Activated CD4-positive, alpha-beta memory T cell treated with anti-CD3 and anti-CD28 coated beads, Interleukin-2, amount 10 ng/mL, durations not matched to agents 7 days and 5 days (primary cell): Measurements from ENCODE around the gene DDC. TPM values are rescaled to one million over a fixed set of nuclear protein-coding genes. Genes with fewer than 3 reads are reported as not detected.
"Not testable (repeated sequence)": the region's sequence is repeated elsewhere in the genome, so short reads cannot be mapped to it uniquely, and the experiment has no call there.

Experiments used
- CTCF ChIA-PET: fragments of 350-600 bp; sonication (Branson Sonifier 250); formaldehyde crosslinking; loops from one replicate; lab custom pipeline; 2021; ENCODE audit warnings: antibody characterized with exemption, inconsistent platforms; lab: Charles Lee
- POLR2A ChIA-PET: fragments of 350-600 bp; sonication (Branson Sonifier 250); formaldehyde crosslinking; loops from one replicate; lab custom pipeline; 2021; ENCODE audit warnings: antibody characterized with exemption; lab: Charles Lee
- DNase-seq: peaks from one replicate; pipeline ENCODE4 v3.0.0-alpha.2; 2020
- H3K27ac Mint-ChIP-seq: one replicate; pipeline ENCODE4 v1.8.0; 2021; ENCODE audit warnings: mild to moderate bottlenecking, mixed read lengths
- H3K27me3 Mint-ChIP-seq: one replicate; pipeline ENCODE4 v1.8.0; 2021; ENCODE audit warnings: mixed read lengths
- H3K36me3 Mint-ChIP-seq: one replicate; pipeline ENCODE4 v1.8.0; 2021; ENCODE audit warnings: low read depth, mixed read lengths
- H3K4me1 Mint-ChIP-seq: one replicate; pipeline ENCODE4 v1.8.0; 2021; ENCODE audit warnings: mixed read lengths
- H3K4me3 Mint-ChIP-seq: one replicate; pipeline ENCODE4 v1.8.0; 2021; ENCODE audit warnings: mild to moderate bottlenecking, mixed read lengths
- H3K9me3 Mint-ChIP-seq: one replicate; pipeline ENCODE4 v1.8.0; 2021; ENCODE audit warnings: mixed read lengths
- total RNA-seq, 2 experiments: library from RNA; stranded (reverse); gene quantifications; one replicate each; pipeline ENCODE4 v1.2.3, GENCODE V29; 2021

Gene DDC
- total RNA-seq, 2 experiments from 2014 or later: not detected

DNA sequence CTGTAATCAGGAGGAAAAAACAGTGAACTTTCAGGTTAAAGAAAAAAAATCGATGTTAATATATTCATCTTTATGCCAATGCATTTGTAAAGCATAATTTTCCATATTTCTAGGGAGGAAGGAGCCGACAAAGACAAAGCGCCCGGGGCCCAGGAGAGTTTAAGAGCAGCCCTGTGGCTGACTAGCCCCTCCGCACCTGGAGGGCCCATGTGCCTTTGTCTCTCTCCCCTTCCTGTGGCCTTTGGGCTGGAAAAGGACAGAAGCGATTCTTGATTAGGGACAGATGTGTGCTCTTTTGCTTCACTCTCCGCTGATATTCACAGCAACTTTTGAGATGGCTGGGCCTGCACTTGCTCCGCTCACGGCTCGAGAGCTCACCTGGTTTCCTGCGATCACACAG is 23.1 kb downstream of the DDC start:
- CTCF ChIA-PET: no interaction called here
- H3K27me3 Mint-ChIP-seq: peaks cover 3% of the 10 kb centered on the region

DNA sequence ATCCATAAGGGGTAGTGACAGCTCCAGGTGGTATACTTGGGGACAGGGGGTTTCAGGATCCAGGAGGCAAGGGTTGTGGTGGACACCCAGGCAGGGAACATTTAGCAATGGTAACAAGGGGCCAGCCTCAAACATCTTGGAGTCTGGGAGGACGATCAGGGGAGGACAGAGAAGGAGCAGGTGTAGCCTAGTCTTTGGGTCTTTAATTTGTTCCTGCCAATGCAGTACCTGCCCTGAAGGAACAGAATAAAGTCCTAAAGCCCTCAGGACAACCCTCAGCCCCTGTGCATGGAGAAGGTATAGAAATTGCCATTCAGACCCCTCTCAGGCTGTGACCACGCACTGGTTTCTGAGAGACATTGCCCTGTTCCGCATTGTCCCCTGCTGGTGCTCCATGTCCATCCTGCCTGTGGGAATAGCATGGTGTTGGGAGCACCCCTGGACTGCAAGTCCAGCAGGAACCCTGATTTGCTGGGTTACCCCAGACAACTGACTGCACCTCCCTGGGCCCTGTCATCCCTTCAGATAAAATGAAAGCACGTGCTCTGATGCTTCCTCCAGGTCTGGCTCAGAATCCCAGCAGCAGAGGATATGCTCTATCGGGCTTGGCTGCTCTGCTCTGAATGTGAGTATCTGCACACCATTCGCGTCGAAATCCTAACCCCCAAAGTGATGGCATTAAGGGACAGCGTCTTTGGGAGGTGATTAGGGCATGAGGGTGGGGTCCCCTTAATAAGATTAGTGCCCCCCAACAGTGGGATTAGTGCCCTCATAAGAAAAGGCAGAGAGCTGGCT is 24.2 kb downstream of the DDC start:
- H3K27ac Mint-ChIP-seq: no peak overlapping the region
- CTCF ChIA-PET: no interaction called here
- H3K27me3 Mint-ChIP-seq: peaks cover 7% of the 10 kb centered on the region
- H3K4me3 Mint-ChIP-seq: no peak overlapping the region
- no peaks in the 10 kb centered on the region for H3K4me1 Mint-ChIP-seq
- no peaks in the 10 kb centered on the region for H3K9me3 Mint-ChIP-seq
- POLR2A ChIA-PET: no interaction called here
- H3K36me3 Mint-ChIP-seq: no peaks in the 10 kb centered on the region
- DNase-seq: no peak

More for the DNA sequence above, 23.1 kb downstream of the DDC start:
- no peak for DNase-seq
- no peaks in the 10 kb centered on the region for H3K36me3 Mint-ChIP-seq
- peaks cover 3% of the 10 kb centered on the region for H3K4me1 Mint-ChIP-seq
- H3K27ac Mint-ChIP-seq: no peak overlapping the region
- no peaks in the 10 kb centered on the region for H3K9me3 Mint-ChIP-seq
- no peak overlapping the region for H3K4me3 Mint-ChIP-seq
- POLR2A ChIA-PET: no interaction called here

DNA sequence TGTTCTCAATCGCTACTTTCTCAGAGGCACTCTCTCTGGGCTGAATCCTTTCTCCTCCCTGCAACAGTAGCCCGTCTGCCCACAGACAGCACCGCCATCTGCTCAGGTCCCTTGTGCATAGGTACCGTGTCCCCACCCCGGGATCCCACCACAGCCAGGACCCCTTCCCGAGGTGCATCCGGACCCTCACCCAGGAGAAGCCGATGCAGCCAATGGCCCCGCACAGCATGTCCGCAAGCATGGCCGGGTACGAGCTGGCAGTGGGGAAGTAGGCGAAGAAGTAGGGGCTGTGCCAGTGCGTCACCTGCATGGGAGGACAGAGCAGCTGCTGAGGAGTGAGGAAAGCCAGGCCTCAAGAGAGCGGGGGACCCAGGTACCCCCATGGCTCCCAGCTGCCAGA is 25.5 kb downstream of the DDC start:
- H3K36me3 Mint-ChIP-seq: no peaks in the 10 kb centered on the region
- H3K27me3 Mint-ChIP-seq: peaks cover 6% of the 10 kb centered on the region
- no peak for DNase-seq
- H3K27ac Mint-ChIP-seq: no peak overlapping the region
- POLR2A ChIA-PET: interaction anchor here (1.2 kb wide), 1 partner anchor 115 kb away, joined by 3 read pairs; no protein-coding TSS in a partner anchor
- CTCF ChIA-PET: interaction anchor here (1.2 kb wide), 1 partner anchor 49 kb away, joined by 3 read pairs; no protein-coding TSS in a partner anchor
- H3K4me1 Mint-ChIP-seq: peaks cover 3% of the 10 kb centered on the region
- no peak overlapping the region for H3K4me3 Mint-ChIP-seq
- H3K9me3 Mint-ChIP-seq: no peaks in the 10 kb centered on the region

DNA sequence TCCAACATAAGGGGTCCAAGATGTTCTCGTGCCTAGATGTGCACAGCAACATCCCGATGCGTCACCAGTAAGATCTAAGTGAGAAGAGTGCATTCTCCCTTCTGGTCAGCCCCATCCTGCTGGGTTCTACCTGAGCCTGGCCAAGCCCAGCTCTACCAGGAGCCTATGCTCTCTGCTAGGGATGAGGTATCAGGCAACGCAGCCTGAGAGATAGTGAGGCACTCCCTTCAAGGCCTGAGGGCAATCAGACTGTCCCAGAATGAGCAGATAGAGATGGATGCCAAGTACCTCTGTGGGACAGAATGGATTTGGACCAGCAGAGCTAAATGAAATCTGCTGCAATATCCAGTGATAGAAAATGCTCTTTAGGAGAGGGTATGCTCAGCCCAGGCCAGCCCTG is 26.7 kb downstream of the DDC start:
- Mint-ChIP-seq H3K27ac (no peak overlapping the region), H3K4me1 (peaks cover 7% of the 10 kb centered on the region), H3K4me3 (no peak overlapping the region), H3K9me3 (no peaks in the 10 kb centered on the region), H3K27me3 (peaks cover 6% of the 10 kb centered on the region), H3K36me3 (no peaks in the 10 kb centered on the region)
- POLR2A ChIA-PET: interaction anchor here (1.2 kb wide), 1 partner anchor 114 kb away, joined by 3 read pairs; no protein-coding TSS in a partner anchor
- no peak for DNase-seq
- CTCF ChIA-PET: no interaction called here

DNA sequence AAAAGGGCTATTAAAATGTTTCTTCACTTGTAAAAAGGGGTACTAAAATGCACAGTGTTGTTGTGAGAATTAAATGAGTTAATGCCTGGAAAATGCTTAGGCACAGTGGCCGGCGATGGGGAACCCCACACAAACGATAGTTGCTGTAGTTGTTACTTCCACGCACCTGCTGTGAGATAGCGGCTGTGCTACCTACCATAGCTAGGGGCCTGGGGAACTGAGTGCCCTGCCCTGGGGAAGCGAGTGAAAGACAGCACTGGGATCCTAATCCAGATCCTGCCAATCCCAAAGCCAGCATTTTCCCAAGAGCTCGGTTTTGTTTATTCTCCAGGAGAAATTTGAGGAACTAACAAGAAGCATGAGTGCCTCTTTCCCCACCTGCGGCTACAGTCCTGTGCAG is 27.8 kb downstream of the DDC start:
- Mint-ChIP-seq H3K4me1 (peaks cover 7% of the 10 kb centered on the region), H3K27me3 (peaks cover 9% of the 10 kb centered on the region), H3K36me3 (no peaks in the 10 kb centered on the region), H3K27ac (no peak overlapping the region), H3K4me3 (no peak overlapping the region), H3K9me3 (no peaks in the 10 kb centered on the region)
- ChIA-PET CTCF (interaction anchor here (0.7 kb wide), 1 partner anchor 37 kb away, joined by 3 read pairs; no protein-coding TSS in a partner anchor), POLR2A (no interaction called here)
- no peak for DNase-seq

DNA sequence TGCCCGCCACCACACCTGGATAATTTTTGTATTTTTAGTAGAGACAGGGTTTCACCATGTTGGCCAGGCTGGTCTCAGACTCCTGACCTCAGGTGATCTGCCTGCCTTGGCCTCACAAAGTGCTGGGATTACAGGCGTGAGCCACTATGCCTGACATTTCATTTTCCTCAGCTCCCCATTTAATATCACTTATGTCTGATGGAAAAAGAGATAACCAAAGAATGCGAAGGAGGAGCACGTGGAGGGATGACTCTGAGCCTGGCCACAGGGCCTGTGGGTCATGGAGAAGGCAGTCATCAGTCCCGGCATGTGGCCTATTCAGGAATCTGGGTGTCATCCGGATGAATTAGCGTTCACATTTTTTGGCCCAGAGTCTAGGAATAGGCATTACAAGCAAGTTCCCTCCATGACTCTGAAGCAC is 29.9 kb downstream of the DDC start:
- Mint-ChIP-seq H3K27me3 (peaks cover 17% of the 10 kb centered on the region), H3K4me1 (peaks cover 23% of the 10 kb centered on the region)
- POLR2A ChIA-PET, H3K36me3 Mint-ChIP-seq, DNase-seq, H3K27ac Mint-ChIP-seq, H3K9me3 Mint-ChIP-seq, H3K4me3 Mint-ChIP-seq: not testable (repeated sequence)
- CTCF ChIA-PET: interaction anchor here (1.3 kb wide), 1 partner anchor 67 kb away, joined by 3 read pairs; no protein-coding TSS in a partner anchor

DNA sequence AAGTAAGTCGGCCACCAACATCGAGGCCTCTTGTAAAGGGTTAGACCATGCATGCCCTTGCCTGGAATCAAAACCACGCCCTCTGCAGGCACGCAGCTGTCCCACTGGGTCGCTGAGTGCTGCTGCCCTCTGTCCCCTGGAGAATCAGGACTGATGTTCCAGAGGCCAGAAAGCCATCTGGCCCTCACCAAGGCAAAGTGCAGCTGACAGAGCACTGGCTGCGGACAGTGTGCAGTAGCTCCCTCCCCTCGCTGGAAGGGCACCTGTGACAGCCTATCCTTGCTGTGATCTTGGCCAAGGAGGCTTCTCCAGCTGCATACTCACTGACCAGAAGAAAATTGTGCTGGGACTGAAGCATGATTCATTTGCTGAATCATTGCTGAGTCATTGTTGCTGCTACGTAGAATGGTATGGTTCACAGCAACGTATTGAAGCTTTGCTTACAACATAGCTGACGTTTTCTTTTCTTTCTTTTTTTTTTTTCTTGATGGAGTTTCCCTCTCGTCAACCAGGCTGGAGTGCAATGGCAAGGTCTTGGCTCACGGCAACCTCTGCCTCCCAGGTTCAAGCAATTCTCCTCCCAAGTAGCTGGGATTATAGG is 30.4 kb downstream of the DDC start:
- Mint-ChIP-seq H3K9me3 (no peaks in the 10 kb centered on the region), H3K4me3 (no peak overlapping the region), H3K36me3 (no peaks in the 10 kb centered on the region), H3K27me3 (peaks cover 16% of the 10 kb centered on the region), H3K27ac (no peak overlapping the region), H3K4me1 (peaks cover 24% of the 10 kb centered on the region)
- POLR2A ChIA-PET: no interaction called here
- no peak for DNase-seq
- CTCF ChIA-PET: interaction anchor here (1.3 kb wide), 1 partner anchor 66 kb away, joined by 3 read pairs; no protein-coding TSS in a partner anchor

DNA sequence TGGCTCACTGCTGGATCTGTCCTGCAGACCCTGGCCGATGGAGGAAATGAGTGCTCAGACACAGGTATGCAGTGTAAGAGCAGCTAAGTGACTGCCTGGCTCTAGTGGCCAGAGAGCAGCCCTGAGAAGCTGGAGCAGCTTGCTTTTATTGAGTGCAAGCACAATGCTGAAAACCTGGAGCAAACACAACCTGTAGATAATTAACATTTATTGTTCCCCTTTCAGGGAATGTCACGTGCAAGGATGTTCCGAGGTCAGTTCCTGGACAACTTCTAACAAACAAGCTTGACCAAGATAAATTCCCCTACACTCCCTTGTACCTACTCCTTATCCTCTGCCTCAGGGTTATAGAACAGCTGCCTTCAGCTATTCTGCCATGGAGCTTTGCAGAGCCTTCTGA is 31.3 kb downstream of the DDC start:
- Mint-ChIP-seq H3K9me3 (no peaks in the 10 kb centered on the region), H3K4me3 (no peak overlapping the region), H3K27ac (no peak overlapping the region), H3K4me1 (peaks cover 24% of the 10 kb centered on the region), H3K27me3 (peaks cover 16% of the 10 kb centered on the region), H3K36me3 (no peaks in the 10 kb centered on the region)
- ChIA-PET POLR2A (interaction anchor here (1.1 kb wide), 1 partner anchor 242 kb away, joined by 4 read pairs; no protein-coding TSS in a partner anchor), CTCF (interaction anchor here (0.7 kb wide), 1 partner anchor 29 kb away, joined by 4 read pairs; no protein-coding TSS in a partner anchor)
- no peak for DNase-seq

DNA sequence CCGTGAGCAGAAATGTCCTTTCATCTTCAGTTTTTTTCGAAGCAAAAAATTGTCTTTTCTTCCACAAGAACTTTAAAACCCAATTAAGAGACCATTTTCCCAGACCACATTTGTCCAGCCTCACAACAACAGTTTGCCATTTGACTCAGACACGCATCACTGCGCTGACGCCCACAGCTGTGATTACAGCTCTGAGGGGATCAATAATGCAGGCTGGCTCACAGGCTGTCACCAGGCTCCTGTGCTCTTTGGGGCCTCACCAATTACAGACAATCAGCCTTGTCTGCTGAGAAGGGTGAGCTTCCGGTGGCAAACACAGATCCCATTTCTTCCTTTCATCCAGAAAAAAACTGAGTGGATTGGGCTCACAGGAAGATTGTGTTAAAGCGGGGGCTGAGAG is 33.3 kb downstream of the DDC start:
- Mint-ChIP-seq H3K9me3 (no peaks in the 10 kb centered on the region), H3K4me1 (peaks cover 24% of the 10 kb centered on the region), H3K4me3 (no peak overlapping the region), H3K36me3 (no peaks in the 10 kb centered on the region), H3K27me3 (peaks cover 20% of the 10 kb centered on the region), H3K27ac (no peak overlapping the region)
- ChIA-PET CTCF (no interaction called here), POLR2A (interaction anchor here (1.1 kb wide), 1 partner anchor 76 kb away, joined by 3 read pairs; no protein-coding TSS in a partner anchor)
- DNase-seq: no peak

DNA sequence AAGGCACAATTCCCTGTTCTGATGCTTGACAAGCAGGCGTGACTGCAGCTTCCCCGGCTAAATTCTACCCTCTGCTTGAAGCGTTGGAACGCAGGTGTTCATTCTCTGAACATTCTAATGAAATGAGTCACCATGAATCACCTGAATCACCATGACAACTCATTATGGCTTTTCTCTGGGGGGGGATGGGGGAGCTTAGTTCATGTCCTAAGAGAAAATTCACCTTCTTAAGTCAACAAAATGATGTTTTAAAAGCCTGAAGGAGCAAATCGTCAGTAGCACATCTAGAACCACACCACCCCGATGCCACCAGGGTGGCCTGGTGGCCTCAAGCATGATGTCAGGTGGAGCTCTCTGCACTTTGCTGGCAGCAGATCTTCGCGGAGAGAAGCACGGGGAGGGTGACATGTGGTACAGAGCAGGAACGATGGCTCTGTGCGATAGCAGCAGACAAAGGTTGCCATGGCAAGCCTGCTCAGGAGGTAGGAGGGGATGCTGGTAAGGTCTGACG is 33.7 kb downstream of the DDC start:
- peak; percentile 24 for DNase-seq
- ChIA-PET CTCF (no interaction called here), POLR2A (interaction anchor here (1.1 kb wide), 1 partner anchor 77 kb away, joined by 3 read pairs; no protein-coding TSS in a partner anchor)
- no peak overlapping the region for H3K27ac Mint-ChIP-seq
- no peak overlapping the region for H3K4me3 Mint-ChIP-seq
- H3K36me3 Mint-ChIP-seq: no peaks in the 10 kb centered on the region
- peaks cover 22% of the 10 kb centered on the region for H3K27me3 Mint-ChIP-seq
- H3K4me1 Mint-ChIP-seq: peaks cover 24% of the 10 kb centered on the region
- no peaks in the 10 kb centered on the region for H3K9me3 Mint-ChIP-seq

DNA sequence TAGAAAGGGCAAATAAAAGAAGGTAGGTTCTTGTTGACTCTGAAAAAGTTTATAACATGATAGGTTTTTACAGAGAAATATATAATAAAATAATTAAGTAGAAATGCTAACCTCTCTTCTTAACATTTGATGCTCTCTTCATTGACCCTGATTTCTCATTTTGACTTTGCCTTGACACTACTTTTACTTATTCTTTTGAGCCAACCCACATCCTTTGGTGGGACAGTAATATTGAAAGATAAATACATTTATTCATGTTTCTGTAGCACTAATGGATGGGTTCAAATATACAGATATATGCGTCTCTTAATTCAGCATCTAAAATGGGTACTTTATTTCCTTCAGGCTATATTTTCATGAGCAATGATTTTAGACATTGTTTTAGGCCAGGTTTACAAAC is 34.4 kb downstream of the DDC start:
- Mint-ChIP-seq H3K4me1 (peaks cover 24% of the 10 kb centered on the region), H3K27me3 (peaks cover 21% of the 10 kb centered on the region), H3K36me3 (no peaks in the 10 kb centered on the region), H3K4me3 (no peak overlapping the region), H3K9me3 (no peaks in the 10 kb centered on the region), H3K27ac (no peak overlapping the region)
- CTCF ChIA-PET: no interaction called here
- POLR2A ChIA-PET: no interaction called here
- DNase-seq: no peak

DNA sequence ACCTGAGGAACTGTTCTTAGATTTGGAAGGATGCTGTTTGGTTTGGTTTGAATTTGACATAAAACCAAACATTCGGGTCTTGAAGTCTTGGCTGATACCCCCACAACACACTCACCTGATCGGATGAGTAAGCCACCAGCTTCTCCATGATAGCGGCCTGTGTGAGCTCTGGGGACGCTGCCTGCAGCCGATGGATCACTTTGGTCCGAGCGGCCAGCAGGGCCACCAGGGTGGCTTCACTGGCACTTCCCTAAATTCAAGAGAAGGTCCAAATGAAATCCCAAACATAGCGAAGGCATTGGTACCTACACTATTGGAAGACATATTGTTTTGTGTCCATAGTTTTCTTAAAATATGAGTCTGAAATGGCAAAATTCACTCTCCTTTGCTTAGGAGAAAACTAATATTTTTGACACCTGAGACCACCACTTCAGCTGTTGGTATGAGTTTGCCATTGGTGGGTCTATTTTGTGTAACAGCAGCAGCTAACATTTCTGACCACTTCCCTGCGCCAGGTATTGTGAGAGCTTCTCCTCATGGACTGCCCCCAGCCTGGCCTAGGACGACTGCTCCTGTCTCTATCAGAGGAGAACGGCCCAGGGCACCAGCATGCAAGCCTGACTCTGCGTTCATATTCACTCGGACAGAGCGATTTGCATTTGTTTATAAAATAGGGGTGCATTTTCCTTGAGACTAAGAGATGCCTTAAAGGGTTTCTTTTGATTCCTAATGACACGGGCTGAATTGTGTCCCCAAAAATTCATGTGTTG is 35.9 kb downstream of the DDC start:
- ChIA-PET POLR2A (no interaction called here), CTCF (no interaction called here)
- no peak for DNase-seq
- Mint-ChIP-seq H3K4me1 (peaks cover 17% of the 10 kb centered on the region), H3K4me3 (no peak overlapping the region), H3K27ac (no peak overlapping the region), H3K27me3 (peaks cover 26% of the 10 kb centered on the region), H3K36me3 (no peaks in the 10 kb centered on the region), H3K9me3 (no peaks in the 10 kb centered on the region)
